WTC11 (cell line): ENCODE measurements around the gene RSRP1.
"Not testable (repeated sequence)": the region's sequence is repeated elsewhere in the genome, so short reads cannot be mapped to it uniquely, and the experiment has no call there.

Experiments used
- ESRRA ChIP-seq: sonication (generic); formaldehyde crosslinking; IDR thresholded peaks from 2 replicates; pipeline ENCODE4 v1.8.1; 2022; ENCODE audit warnings: mild to moderate bottlenecking, missing genetic modification reagents, borderline replicate concordance
- FOXK1 ChIP-seq: sonication (generic); formaldehyde crosslinking; IDR thresholded peaks from 2 replicates; pipeline ENCODE4 v1.8.0; 2022; ENCODE audit warnings: mild to moderate bottlenecking, moderate library complexity, missing genetic modification reagents
- JUN ChIP-seq: sonication (generic); formaldehyde crosslinking; IDR thresholded peaks from 2 replicates; pipeline ENCODE4 v1.8.0; 2023; ENCODE audit warnings: mild to moderate bottlenecking, missing genetic modification reagents
- MYBL2 ChIP-seq: sonication (generic); formaldehyde crosslinking; IDR thresholded peaks from 2 replicates; pipeline ENCODE4 v1.8.1; 2023; ENCODE audit warnings: mild to moderate bottlenecking, moderate library complexity, missing genetic modification reagents
- NR2C2 ChIP-seq: sonication (generic); formaldehyde crosslinking; IDR thresholded peaks from 2 replicates; pipeline ENCODE4 v1.8.0; 2022; ENCODE audit warnings: mild to moderate bottlenecking, missing genetic modification reagents
- TF ChIP-seq, protein P1 (sequence below): fragments of 200-600 bp; IDR thresholded peaks from 2 replicates; pipeline ENCODE4 v1.8.0; 2022; ENCODE audit warnings: antibody characterized with exemption
- TF ChIP-seq, protein P2 (sequence below): sonication (generic); formaldehyde crosslinking; IDR thresholded peaks from 2 replicates; pipeline ENCODE4 v1.8.1; 2023; ENCODE audit warnings: mild to moderate bottlenecking, missing genetic modification reagents, moderate library complexity

DNA sequence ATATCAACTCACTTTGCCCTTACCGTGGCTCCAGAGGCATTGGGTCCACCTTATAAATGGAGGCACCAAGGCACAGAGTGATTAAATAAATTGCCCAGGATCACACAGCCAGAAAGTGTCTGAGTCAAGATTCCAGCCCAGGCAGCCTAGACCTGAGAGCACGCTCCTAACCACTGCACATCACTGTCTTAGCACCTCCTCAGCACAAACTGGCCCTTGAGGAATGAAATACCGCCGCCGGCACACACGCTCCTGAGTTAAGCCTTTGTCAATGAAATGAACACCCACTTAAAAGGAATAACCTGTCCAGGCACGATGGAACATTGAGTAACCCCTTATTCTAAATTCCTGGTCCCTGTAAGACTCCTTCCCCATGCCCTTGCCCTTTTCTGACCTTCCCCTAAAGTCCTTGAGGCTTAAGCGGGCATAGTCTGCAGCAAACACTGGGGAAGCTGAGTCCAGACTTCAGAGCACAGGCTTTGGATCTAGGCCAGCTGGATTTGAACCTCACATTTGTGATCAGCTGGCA, 41.4 kb upstream of the RSRP1 start:
- TF ChIP-seq, protein P1, sequence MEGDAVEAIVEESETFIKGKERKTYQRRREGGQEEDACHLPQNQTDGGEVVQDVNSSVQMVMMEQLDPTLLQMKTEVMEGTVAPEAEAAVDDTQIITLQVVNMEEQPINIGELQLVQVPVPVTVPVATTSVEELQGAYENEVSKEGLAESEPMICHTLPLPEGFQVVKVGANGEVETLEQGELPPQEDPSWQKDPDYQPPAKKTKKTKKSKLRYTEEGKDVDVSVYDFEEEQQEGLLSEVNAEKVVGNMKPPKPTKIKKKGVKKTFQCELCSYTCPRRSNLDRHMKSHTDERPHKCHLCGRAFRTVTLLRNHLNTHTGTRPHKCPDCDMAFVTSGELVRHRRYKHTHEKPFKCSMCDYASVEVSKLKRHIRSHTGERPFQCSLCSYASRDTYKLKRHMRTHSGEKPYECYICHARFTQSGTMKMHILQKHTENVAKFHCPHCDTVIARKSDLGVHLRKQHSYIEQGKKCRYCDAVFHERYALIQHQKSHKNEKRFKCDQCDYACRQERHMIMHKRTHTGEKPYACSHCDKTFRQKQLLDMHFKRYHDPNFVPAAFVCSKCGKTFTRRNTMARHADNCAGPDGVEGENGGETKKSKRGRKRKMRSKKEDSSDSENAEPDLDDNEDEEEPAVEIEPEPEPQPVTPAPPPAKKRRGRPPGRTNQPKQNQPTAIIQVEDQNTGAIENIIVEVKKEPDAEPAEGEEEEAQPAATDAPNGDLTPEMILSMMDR = not testable (repeated sequence)
- not testable (repeated sequence) for TF ChIP-seq JUN; FOXK1 (CRISPR knock-in tag); NR2C2 (CRISPR knock-in tag); ESRRA (CRISPR knock-in tag); MYBL2 (CRISPR knock-in tag)
- TF ChIP-seq, protein P2, sequence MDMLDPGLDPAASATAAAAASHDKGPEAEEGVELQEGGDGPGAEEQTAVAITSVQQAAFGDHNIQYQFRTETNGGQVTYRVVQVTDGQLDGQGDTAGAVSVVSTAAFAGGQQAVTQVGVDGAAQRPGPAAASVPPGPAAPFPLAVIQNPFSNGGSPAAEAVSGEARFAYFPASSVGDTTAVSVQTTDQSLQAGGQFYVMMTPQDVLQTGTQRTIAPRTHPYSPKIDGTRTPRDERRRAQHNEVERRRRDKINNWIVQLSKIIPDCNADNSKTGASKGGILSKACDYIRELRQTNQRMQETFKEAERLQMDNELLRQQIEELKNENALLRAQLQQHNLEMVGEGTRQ (CRISPR knock-in tag) = not testable (repeated sequence)
